Transverse colon (tissue), 4 donors: ENCODE results near the gene SHC3. TPM values are rescaled to one million over a fixed set of nuclear protein-coding genes. Genes with fewer than 3 reads are reported as not detected.

Experiments
- DNase-seq: peaks from one replicate; pipeline ENCODE4 v3.0.0-alpha.2; 2019
- H3K27ac ChIP-seq, 4 donors: fragments of 200-600 bp; sonication (generic); 2 replicates each; pipeline ENCODE4 v1.5.1; 2016 to 2018; ENCODE audit warnings: inconsistent platforms in 4 of 4
- H3K27me3 ChIP-seq: fragments of 200-600 bp; sonication (generic); 2 replicates; pipeline ENCODE4 v1.5.1; 2017; ENCODE audit warnings: inconsistent platforms
- H3K36me3 ChIP-seq, 4 donors: fragments of 200-600 bp; sonication (generic); 2 replicates each; pipeline ENCODE4 v1.5.1; 2017 to 2019; ENCODE audit warnings: inconsistent platforms in 4 of 4
- H3K4me1 ChIP-seq, 4 donors: fragments of 200-600 bp; sonication (generic); 2 replicates each; pipeline ENCODE4 v1.5.1; 2017 to 2020; ENCODE audit warnings: inconsistent platforms in 4 of 4
- H3K4me3 ChIP-seq, 4 donors: fragments of 200-600 bp; sonication (generic); 1 replicate in 1 of 4; 2 replicates in 3 of 4; pipeline versions ENCODE4 v1.5.1 to v1.6.1; 2017 to 2019; ENCODE audit warnings: inconsistent platforms in 4 of 4
- H3K9me3 ChIP-seq, 2 donors: fragments of 200-600 bp; sonication (generic); 2 replicates each; pipeline ENCODE4 v1.5.1; 2017 to 2019; ENCODE audit warnings: inconsistent platforms in 2 of 2
- CTCF ChIP-seq, 5 experiments: fragments of 200-600 bp in 3 of 5; fragments of 450-650 bp in 2 of 5; sonication (generic) in 3 of 5; IDR thresholded peaks; 1 replicate in 2 of 5; 2 replicates in 3 of 5; pipeline ENCODE4 v1.5.1; 2016 to 2017; ENCODE audit warnings: antibody characterized with exemption in 5 of 5, inconsistent platforms in 3 of 5, mild to moderate bottlenecking in 2 of 5, moderate library complexity in 1 of 5
- EP300 ChIP-seq: sonication (generic); formaldehyde crosslinking; IDR thresholded peaks from one replicate; pipeline ENCODE4 v1.6.1; 2017; ENCODE audit warnings: antibody characterized with exemption, low read depth
- POLR2A ChIP-seq: fragments of 450-650 bp; IDR thresholded peaks from one replicate; pipeline ENCODE4 v1.6.1; 2016; ENCODE audit warnings: antibody characterized with exemption, mild to moderate bottlenecking, moderate library complexity
- POLR2AphosphoS5 ChIP-seq, 3 donors: sonication (generic); formaldehyde crosslinking; IDR thresholded peaks; one replicate each; pipeline ENCODE4 v1.6.1; 2016; ENCODE audit warnings: antibody characterized with exemption in 3 of 3
- WGBS, 2 donors: methylation state at CpG; one replicate each; pipeline ENCODE4 v1.1.5; 2018; ENCODE audit warnings: low coverage in 1 of 2; 5-methylcytosine and 5-hydroxymethylcytosine counted together
- in situ Hi-C, 4 donors: fragments of 200-750 bp; cut with MboI; loops; one replicate each; pipeline versions ENCODE4 v1.15.0 to v1.15.1; 2017; ENCODE audit warnings: low sequenced_read_pairs in 3 of 4, low pct_ligation_motif_present in 1 of 4, low pct_unique_long_range_greater_than_20kb in 1 of 4
- intact Hi-C: fragments of 100-400 bp; cut with DNase I; formaldehyde crosslinking; loops from one replicate; pipeline ENCODE4 v1.15.1; 2023; ENCODE audit warnings: low total_unique reads
- total RNA-seq, 4 donors: library from RNA; depleted of rRNA; stranded (reverse); fragments of >200 nt; gene quantifications; one replicate each; pipeline ENCODE4 v1.1.0, GENCODE V29; 2016

SHC3 gene
- total RNA-seq, 4 donors from 2014 or later: 1.1 to 4.8 (median 2.7) TPM

GRCh38 chr9:89106224-89106851 lies 72.3 kb downstream of the SHC3 start:
- in situ Hi-C loops (no loop called here), intact Hi-C loops (no loop called here)
- H3K36me3 ChIP-seq: no peaks in the 10 kb centered on the region
- H3K27me3 ChIP-seq: no peaks in the 10 kb centered on the region
- H3K9me3 ChIP-seq: no peaks in the 10 kb centered on the region
- TF ChIP-seq CTCF (IDR thresholded peaks at IDR 0.05): no peak
- TF ChIP-seq POLR2A: no peak
- TF ChIP-seq POLR2AphosphoS5 (IDR thresholded peaks at IDR 0.05): no peak
- TF ChIP-seq EP300: no peak
- no peak overlapping the region for H3K4me3 ChIP-seq
- no peak for DNase-seq
- no peak overlapping the region for H3K27ac ChIP-seq
- 80 to 85% methylated on average over 2 to 10 of the region's 10 CpGs for WGBS, 2 donors
- H3K4me1 ChIP-seq: no peaks in the 10 kb centered on the region

- no peak for DNase-seq
- no peaks in the 10 kb centered on the region for H3K9me3 ChIP-seq
- no peaks in the 10 kb centered on the region for H3K36me3 ChIP-seq
- no peaks in the 10 kb centered on the region for H3K4me1 ChIP-seq
- no peak for TF ChIP-seq EP300
- no peak for TF ChIP-seq CTCF (IDR thresholded peaks at IDR 0.05)
- no peak for TF ChIP-seq POLR2AphosphoS5 (IDR thresholded peaks at IDR 0.05)
- intact Hi-C loops: no loop called here
- 88% methylated on average over 3 to 4 of the region's 4 CpGs for WGBS, 2 donors
- no peaks in the 10 kb centered on the region for H3K27me3 ChIP-seq
- H3K4me3 ChIP-seq: no peak overlapping the region
- in situ Hi-C loops: no loop called here
- no peak overlapping the region for H3K27ac ChIP-seq
Measured at GRCh38 chr9:89104821-89105220, 73.8 kb downstream of the SHC3 start.

- Histone ChIP-seq H3K36me3 (no peaks in the 10 kb centered on the region), H3K4me3 (no peak overlapping the region), H3K27me3 (no peaks in the 10 kb centered on the region), H3K9me3 (no peaks in the 10 kb centered on the region), H3K27ac (no peak overlapping the region), H3K4me1 (no peaks in the 10 kb centered on the region)
- 92 to 100% methylated on average over 2 of the region's 2 CpGs for WGBS, 2 donors
- intact Hi-C loops: no loop called here
- TF ChIP-seq EP300 (no peak), POLR2AphosphoS5 (IDR thresholded peaks at IDR 0.05) (no peak), CTCF (IDR thresholded peaks at IDR 0.05) (no peak), POLR2A (no peak)
- in situ Hi-C loops: no loop called here
- no peak for DNase-seq
Measured at GRCh38 chr9:89097219-89097618, 81.4 kb downstream of the SHC3 start.

- no peaks in the 10 kb centered on the region for H3K36me3 ChIP-seq
- H3K4me1 ChIP-seq: no peaks in the 10 kb centered on the region
- no peak overlapping the region for H3K27ac ChIP-seq
- in situ Hi-C loops (no loop called here), intact Hi-C loops (no loop called here)
- TF ChIP-seq POLR2AphosphoS5 (IDR thresholded peaks at IDR 0.05) (no peak), CTCF (IDR thresholded peaks at IDR 0.05) (no peak), POLR2A (no peak), EP300 (no peak)
- H3K4me3 ChIP-seq: no peak overlapping the region
- WGBS, 2 donors: 82 to 86% methylated on average over 3 to 7 of the region's 7 CpGs
- no peaks in the 10 kb centered on the region for H3K27me3 ChIP-seq
- no peaks in the 10 kb centered on the region for H3K9me3 ChIP-seq
- no peak for DNase-seq
Measured at GRCh38 chr9:89096807-89097206, 81.8 kb downstream of the SHC3 start.
